Endothelial cell (in vitro differentiated cells): ENCODE data around the gene NAA50. TPM values are rescaled to one million over a fixed set of nuclear protein-coding genes. Genes with fewer than 3 reads are reported as not detected.

Source experiments
- DNase-seq: peaks from one replicate; pipeline ENCODE4 v3.0.0; 2021; ENCODE audit warnings: low spot score
- H3K27ac Mint-ChIP-seq: one replicate; pipeline ENCODE4 v1.8.0; 2021; ENCODE audit warnings: mixed read lengths, inconsistent platforms; ENCODE audit not compliant: unreplicated experiment
- H3K27me3 Mint-ChIP-seq: one replicate; pipeline ENCODE4 v1.8.0; 2021; ENCODE audit warnings: mild to moderate bottlenecking, moderate library complexity, mixed read lengths, inconsistent platforms; ENCODE audit not compliant: unreplicated experiment
- H3K36me3 Mint-ChIP-seq: one replicate; pipeline ENCODE4 v1.8.0; 2021; ENCODE audit warnings: mild to moderate bottlenecking, low read depth, mixed read lengths, inconsistent platforms; ENCODE audit not compliant: unreplicated experiment
- H3K4me1 Mint-ChIP-seq: one replicate; pipeline ENCODE4 v1.8.0; 2021; ENCODE audit warnings: mild to moderate bottlenecking, mixed read lengths, inconsistent platforms; ENCODE audit not compliant: unreplicated experiment
- H3K4me3 Mint-ChIP-seq: one replicate; pipeline ENCODE4 v1.8.0; 2021; ENCODE audit warnings: mild to moderate bottlenecking, mixed read lengths, inconsistent platforms; ENCODE audit not compliant: unreplicated experiment
- H3K9me3 Mint-ChIP-seq: one replicate; pipeline ENCODE4 v1.8.0; 2021; ENCODE audit warnings: mixed read lengths, inconsistent platforms; ENCODE audit not compliant: unreplicated experiment
- CTCF ChIP-seq: fragments of 200-600 bp; sonication (generic); IDR thresholded peaks from one replicate; pipeline ENCODE4 v1.5.0; 2021; ENCODE audit warnings: antibody characterized with exemption; ENCODE audit not compliant: unreplicated experiment
- total RNA-seq: library from RNA; stranded (reverse); fragmentation: NEBNext Ultra II Directional; extraction: Animal tissue kit (Norgen Biotek cat#: 25700); gene quantifications from one replicate; pipeline ENCODE4 v1.2.1, GENCODE V29; 2021; ENCODE audit not compliant: unreplicated experiment

Gene NAA50
- total RNA-seq, 1 donor from 2014 or later, result 76.7 TPM

- Mint-ChIP-seq H3K27ac (no peak overlapping the region), H3K27me3 (no peaks in the 10 kb centered on the region)
Observed at GRCh38 chr3:113769551-113769950, 23.5 kb upstream of the NAA50 start.

GRCh38 chr3:113764698-113765097 lies 18.6 kb upstream of the NAA50 start:
- Mint-ChIP-seq H3K4me1 (no peaks in the 10 kb centered on the region), H3K4me3 (no peak overlapping the region), H3K27me3 (no peaks in the 10 kb centered on the region), H3K9me3 (no peaks in the 10 kb centered on the region), H3K27ac (no peak overlapping the region), H3K36me3 (no peaks in the 10 kb centered on the region)
- TF ChIP-seq CTCF, result no peak
- DNase-seq, result no peak

More at GRCh38 chr3:113769551-113769950, 23.5 kb upstream of the NAA50 start:
- peaks cover 7% of the 10 kb centered on the region for H3K4me1 Mint-ChIP-seq
- no peaks in the 10 kb centered on the region for H3K9me3 Mint-ChIP-seq
- no peak for TF ChIP-seq CTCF
- no peak overlapping the region for H3K4me3 Mint-ChIP-seq
- no peaks in the 10 kb centered on the region for H3K36me3 Mint-ChIP-seq
- no peak for DNase-seq

- Mint-ChIP-seq H3K27ac (no peak overlapping the region), H3K4me3 (peak overlapping the region; percentile 13), H3K27me3 (no peaks in the 10 kb centered on the region), H3K9me3 (no peaks in the 10 kb centered on the region), H3K36me3 (peaks cover 7% of the 10 kb centered on the region), H3K4me1 (no peaks in the 10 kb centered on the region)
- TF ChIP-seq CTCF, result no peak
- no peak for DNase-seq
Observed at GRCh38 chr3:113758389-113759024, 12.5 kb upstream of the NAA50 start.

GRCh38 chr3:113754494-113755159 lies 8.6 kb upstream of the NAA50 start:
- no peaks in the 10 kb centered on the region for H3K27me3 Mint-ChIP-seq
- DNase-seq, result no peak
- H3K4me3 Mint-ChIP-seq, result no peak overlapping the region
- no peaks in the 10 kb centered on the region for H3K9me3 Mint-ChIP-seq
- peaks cover 7% of the 10 kb centered on the region for H3K36me3 Mint-ChIP-seq
- TF ChIP-seq CTCF, result no peak
- H3K27ac Mint-ChIP-seq, result no peak overlapping the region
- H3K4me1 Mint-ChIP-seq, result peaks cover 4% of the 10 kb centered on the region

- peaks cover 4% of the 10 kb centered on the region for H3K36me3 Mint-ChIP-seq
- no peak for DNase-seq
- no peaks in the 10 kb centered on the region for H3K9me3 Mint-ChIP-seq
- no peak overlapping the region for H3K4me3 Mint-ChIP-seq
- H3K27me3 Mint-ChIP-seq, result no peaks in the 10 kb centered on the region
- peaks cover 14% of the 10 kb centered on the region for H3K4me1 Mint-ChIP-seq
- peak overlapping the region; percentile 55 for H3K27ac Mint-ChIP-seq
- no peak for TF ChIP-seq CTCF
Observed at GRCh38 chr3:113753376-113753985, 7.4 kb upstream of the NAA50 start.
